ENCODE results near the gene SLC35F5.

GRCh38 chr2:113724010-113724409 is 32.4 kb downstream of the SLC35F5 start:
- TF ChIP-seq CTCF (IDR thresholded peaks at IDR 0.05; ENCODE audit: poor library complexity, severe bottlenecking) (no peak), EP300 (conservative IDR thresholded peaks at IDR 0.05; ENCODE audit: poor library complexity, severe bottlenecking) (no peak), TAF1 (IDR thresholded peaks at IDR 0.05; ENCODE audit: low read depth) (no peak), EZH2 (IDR thresholded peaks at IDR 0.05; ENCODE audit: borderline replicate concordance, insufficient read depth, low read length, poor library complexity, severe bottlenecking) (no peak), REST (IDR thresholded peaks at IDR 0.05; ENCODE audit: borderline replicate concordance) (no peak)

Measured in neural cell (in vitro differentiated cells).